Lung (tissue), 12 donors: ENCODE results near the gene ADGRB2. TPM values are rescaled to one million over a fixed set of nuclear protein-coding genes. Genes with fewer than 3 reads are reported as not detected.

Source experiments
- ATAC-seq: fragments of 200-7000 bp; cut with Tn5 transposase; one replicate; pipeline ENCODE4 v1.9.1; 2020; ENCODE audit warnings: moderate number of reproducible peaks; ENCODE audit not compliant: insufficient read depth, low FRiP score
- DNase-seq, 3 donors: peaks; one replicate each; pipeline ENCODE4 v3.0.0-alpha.2; 2013 to 2017
- H3K27ac ChIP-seq, 2 donors: one replicate each; pipeline ENCODE4 v1.5.1; 2013; ENCODE audit warnings: mild to moderate bottlenecking in 2 of 2, moderate library complexity in 2 of 2, control low read depth in 1 of 2, inconsistent platforms in 1 of 2, low read depth in 1 of 2, low read length in 1 of 2
- H3K27me3 ChIP-seq, 3 donors: one replicate each; pipeline ENCODE4 v1.5.1; 2013; ENCODE audit warnings: low read length in 2 of 3; ENCODE audit not compliant: control insufficient read depth in 3 of 3, insufficient read depth in 3 of 3
- H3K36me3 ChIP-seq, 4 donors: one replicate each; pipeline ENCODE4 v1.5.1; 2013; ENCODE audit warnings: low read length in 4 of 4, mild to moderate bottlenecking in 1 of 4, moderate library complexity in 1 of 4; ENCODE audit not compliant: control insufficient read depth in 4 of 4, insufficient read depth in 4 of 4
- H3K4me1 ChIP-seq, 5 donors: one replicate each; pipeline ENCODE4 v1.5.1; 2013; ENCODE audit warnings: low read length in 5 of 5, mild to moderate bottlenecking in 2 of 5, moderate library complexity in 1 of 5; ENCODE audit not compliant: control insufficient read depth in 5 of 5, insufficient read depth in 5 of 5
- H3K4me3 ChIP-seq: one replicate; pipeline ENCODE4 v1.5.1; 2013; ENCODE audit warnings: mild to moderate bottlenecking, control low read depth, moderate library complexity
- H3K9ac ChIP-seq, 2 donors: one replicate each; pipeline ENCODE4 v1.5.1; 2013; ENCODE audit warnings: low read length in 2 of 2, control low read depth in 1 of 2; ENCODE audit not compliant: insufficient read depth in 1 of 2
- H3K9me3 ChIP-seq, 4 donors: one replicate each; pipeline ENCODE4 v1.5.1; 2013; ENCODE audit warnings: low read length in 3 of 4, mild to moderate bottlenecking in 1 of 4, moderate library complexity in 1 of 4; ENCODE audit not compliant: control insufficient read depth in 4 of 4, insufficient read depth in 3 of 4
- CTCF ChIP-seq: IDR thresholded peaks from 2 replicates; pipeline ENCODE4 v1.5.1; 2012; ENCODE audit warnings: mild to moderate bottlenecking; ENCODE audit errors: control extremely low read depth, extremely low read depth
- WGBS, 2 donors: extraction: QIAGEN DNeasy Blood & Tissue Kit; methylation state at CpG; one replicate each; pipeline ENCODE4 v1.1.7; 2013; 5-methylcytosine and 5-hydroxymethylcytosine counted together
- polyA plus RNA-seq, 2 donors: library from polyadenylated mRNA; stranded (reverse); fragments of 200-250 nt; gene quantifications; one replicate each; pipeline ENCODE4 v1.2.1, GENCODE V29; 2013
- total RNA-seq, 2 donors: library from RNA; depleted of rRNA in 1 of 2; stranded (reverse); fragments of >200 nt in 1 of 2; gene quantifications; one replicate each; pipeline ENCODE4 v1.2.1, GENCODE V29; 2014 to 2021
- donor health status: control.
- donor health status: control.
- donor health status: Bipolar disorder and iron deficiency.
- donor health status: healthy.
- donor health status: DM: yes; HTN: yes; CAD: no.

The ADGRB2 gene
- total and polyA plus RNA-seq, 4 donors: 0.44 to 7.6 (median 1.3) TPM

- Histone ChIP-seq H3K36me3 (no peaks in the 10 kb centered on the region), H3K27me3 (peaks cover 6 to 32% (median 27%) of the 10 kb centered on the region in 3 donors), H3K9ac (no peak overlapping the region), H3K9me3 (peaks cover 0 to 4% (median 0%) of the 10 kb centered on the region in 4 donors), H3K27ac (no peak overlapping the region), H3K4me1 (peaks cover 0 to 33% (median 12%) of the 10 kb centered on the region in 5 donors), H3K4me3 (no peak overlapping the region)
- 77 to 88% methylated on average over 3 of the region's 3 CpGs for WGBS, 2 donors
- no peak for TF ChIP-seq CTCF
- DNase-seq (peak in 2 of 3 donors; percentile 61 to 75), ATAC-seq (no peak)
Observed at GRCh38 chr1:31776516-31776915, 12.4 kb upstream of the ADGRB2 start.

- Histone ChIP-seq H3K4me3 (no peak overlapping the region), H3K27ac (no peak overlapping the region), H3K9me3 (peaks cover 0 to 4% (median 0%) of the 10 kb centered on the region in 4 donors), H3K4me1 (peaks cover 0 to 28% (median 11%) of the 10 kb centered on the region in 5 donors), H3K27me3 (peaks cover 6 to 37% (median 32%) of the 10 kb centered on the region in 3 donors), H3K9ac (no peak overlapping the region), H3K36me3 (no peaks in the 10 kb centered on the region)
- no peak for ATAC-seq
- 86 to 89% methylated on average over 5 of the region's 5 CpGs for WGBS, 2 donors
- no peak for DNase-seq
- TF ChIP-seq CTCF: no peak
Observed at GRCh38 chr1:31776032-31776431, 11.9 kb upstream of the ADGRB2 start.

- TF ChIP-seq CTCF: no peak
- ATAC-seq (no peak), DNase-seq (peak in 1 of 3 donors; percentile 55)
- H3K9ac ChIP-seq: no peak overlapping the region
- WGBS, 2 donors: 69 to 85% methylated on average over 10 of the region's 10 CpGs
- no peaks in the 10 kb centered on the region for H3K36me3 ChIP-seq
- peaks cover 0 to 4% (median 0%) of the 10 kb centered on the region in 4 donors for H3K9me3 ChIP-seq
- H3K4me1 ChIP-seq: peaks cover 0 to 22% (median 11%) of the 10 kb centered on the region in 5 donors
- H3K27ac ChIP-seq: no peak overlapping the region
- H3K4me3 ChIP-seq: no peak overlapping the region
- peaks cover 6 to 43% (median 34%) of the 10 kb centered on the region in 3 donors for H3K27me3 ChIP-seq
Observed at GRCh38 chr1:31775210-31775999, 11.3 kb upstream of the ADGRB2 start.
